Activated CD8-positive, alpha-beta T cell treated with anti-CD3 and anti-CD28 coated beads for 36 hours (primary cell): Measurements from ENCODE around the gene KIRREL3. TPM values are rescaled to one million over a fixed set of nuclear protein-coding genes. Genes with fewer than 3 reads are reported as not detected.

ENCODE experiments used
- ATAC-seq: fragments of 200-7000 bp; cut with Tn5 transposase; one replicate; pipeline ENCODE4 v1.10.0; 2021; ENCODE audit warnings: mild to moderate bottlenecking, moderate library complexity
- CTCF ChIA-PET: fragments of 350-600 bp; sonication (Branson Sonifier 250); formaldehyde crosslinking; loops from one replicate; lab custom pipeline; 2021; ENCODE audit warnings: antibody characterized with exemption; lab: Charles Lee
- POLR2A ChIA-PET: fragments of 350-600 bp; sonication (Branson Sonifier 250); formaldehyde crosslinking; loops from one replicate; lab custom pipeline; 2021; ENCODE audit warnings: antibody characterized with exemption; lab: Charles Lee
- DNase-seq: peaks from one replicate; pipeline ENCODE4 v3.0.0-alpha.2; 2020
- H3K27ac Mint-ChIP-seq: one replicate; pipeline ENCODE4 v1.8.0; 2021; ENCODE audit warnings: mild to moderate bottlenecking, mixed read lengths
- H3K27me3 Mint-ChIP-seq: one replicate; pipeline ENCODE4 v1.8.0; 2021; ENCODE audit warnings: mixed read lengths
- H3K36me3 Mint-ChIP-seq: one replicate; pipeline ENCODE4 v1.8.0; 2021; ENCODE audit warnings: low read depth, mixed read lengths
- H3K4me1 Mint-ChIP-seq: one replicate; pipeline ENCODE4 v1.8.0; 2021; ENCODE audit warnings: low read depth, mixed read lengths
- H3K4me3 Mint-ChIP-seq: one replicate; pipeline ENCODE4 v1.8.0; 2021; ENCODE audit warnings: mild to moderate bottlenecking, moderate library complexity, mixed read lengths
- H3K9me3 Mint-ChIP-seq: one replicate; pipeline ENCODE4 v1.8.0; 2021; ENCODE audit warnings: mixed read lengths
- intact Hi-C: fragments of 100-400 bp; cut with micrococcal nuclease; formaldehyde crosslinking; loops from one replicate; pipeline ENCODE4 v1.10.0; 2022
- total RNA-seq, 2 experiments: library from RNA; stranded (reverse); gene quantifications; one replicate each; pipeline ENCODE4 v1.2.3, GENCODE V29; 2021
- TF ChIP-seq, protein P1 (sequence below): fragments of 200-600 bp; IDR thresholded peaks from one replicate; pipeline ENCODE4 v1.8.0; 2022; ENCODE audit warnings: antibody characterized with exemption, mild to moderate bottlenecking

KIRREL3 gene
- total RNA-seq, 2 experiments from 2014 or later = not detected

DNA sequence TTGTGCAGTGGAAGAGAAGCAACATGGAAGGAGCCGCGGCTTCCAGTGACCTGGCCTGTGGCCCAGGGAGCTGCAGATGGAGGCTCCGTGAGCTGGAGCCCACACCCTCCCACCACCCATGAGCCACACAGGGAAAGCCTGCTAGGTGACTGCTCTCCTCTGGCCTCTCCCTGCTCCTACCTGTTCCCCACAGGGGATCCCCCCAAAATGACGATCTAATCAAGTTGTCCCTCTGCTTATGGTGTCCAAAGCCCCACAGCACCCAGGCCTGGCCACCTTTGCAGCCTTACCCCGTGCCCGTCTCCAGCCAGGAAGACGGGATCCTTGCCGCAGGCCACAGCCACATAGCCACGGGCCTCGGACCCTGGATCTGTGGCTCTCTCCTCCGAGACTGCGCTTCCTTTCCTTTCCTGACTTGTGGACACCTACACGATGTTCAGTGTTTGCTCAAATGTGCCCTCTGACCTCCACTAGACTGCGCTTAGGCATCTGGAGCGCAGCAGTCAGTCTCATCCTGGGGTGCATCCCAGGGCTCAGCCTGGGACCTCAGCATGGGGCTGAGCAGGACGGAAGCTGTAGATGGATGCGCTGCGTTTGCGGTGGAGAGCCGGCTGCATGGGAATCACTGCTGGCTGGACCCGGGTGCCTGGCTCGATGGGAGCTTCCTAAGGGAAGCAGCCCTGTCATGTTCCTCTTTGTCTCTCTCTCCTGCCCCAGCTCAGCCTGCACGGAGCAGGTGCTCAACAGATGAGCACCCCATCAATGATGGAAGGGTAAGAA lies 511.8 kb downstream of the KIRREL3 start:
- Mint-ChIP-seq H3K27me3 (peaks cover 2% of the 10 kb centered on the region), H3K9me3 (no peaks in the 10 kb centered on the region), H3K36me3 (no peaks in the 10 kb centered on the region), H3K27ac (no peak overlapping the region), H3K4me3 (no peak overlapping the region), H3K4me1 (no peaks in the 10 kb centered on the region)
- DNase-seq (no peak), ATAC-seq (no peak)
- ChIA-PET CTCF (interaction anchor here (1.5 to 1.8 kb wide), 2 partner anchors 8 to 48 kb away, joined by 4 to 17 read pairs; no protein-coding TSS in a partner anchor), POLR2A (interaction anchor here (1.3 kb wide), 1 partner anchor 8 kb away, joined by 3 read pairs; no protein-coding TSS in a partner anchor)
- TF ChIP-seq, protein P1, sequence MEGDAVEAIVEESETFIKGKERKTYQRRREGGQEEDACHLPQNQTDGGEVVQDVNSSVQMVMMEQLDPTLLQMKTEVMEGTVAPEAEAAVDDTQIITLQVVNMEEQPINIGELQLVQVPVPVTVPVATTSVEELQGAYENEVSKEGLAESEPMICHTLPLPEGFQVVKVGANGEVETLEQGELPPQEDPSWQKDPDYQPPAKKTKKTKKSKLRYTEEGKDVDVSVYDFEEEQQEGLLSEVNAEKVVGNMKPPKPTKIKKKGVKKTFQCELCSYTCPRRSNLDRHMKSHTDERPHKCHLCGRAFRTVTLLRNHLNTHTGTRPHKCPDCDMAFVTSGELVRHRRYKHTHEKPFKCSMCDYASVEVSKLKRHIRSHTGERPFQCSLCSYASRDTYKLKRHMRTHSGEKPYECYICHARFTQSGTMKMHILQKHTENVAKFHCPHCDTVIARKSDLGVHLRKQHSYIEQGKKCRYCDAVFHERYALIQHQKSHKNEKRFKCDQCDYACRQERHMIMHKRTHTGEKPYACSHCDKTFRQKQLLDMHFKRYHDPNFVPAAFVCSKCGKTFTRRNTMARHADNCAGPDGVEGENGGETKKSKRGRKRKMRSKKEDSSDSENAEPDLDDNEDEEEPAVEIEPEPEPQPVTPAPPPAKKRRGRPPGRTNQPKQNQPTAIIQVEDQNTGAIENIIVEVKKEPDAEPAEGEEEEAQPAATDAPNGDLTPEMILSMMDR = no peak
- intact Hi-C loops = no loop called here

DNA sequence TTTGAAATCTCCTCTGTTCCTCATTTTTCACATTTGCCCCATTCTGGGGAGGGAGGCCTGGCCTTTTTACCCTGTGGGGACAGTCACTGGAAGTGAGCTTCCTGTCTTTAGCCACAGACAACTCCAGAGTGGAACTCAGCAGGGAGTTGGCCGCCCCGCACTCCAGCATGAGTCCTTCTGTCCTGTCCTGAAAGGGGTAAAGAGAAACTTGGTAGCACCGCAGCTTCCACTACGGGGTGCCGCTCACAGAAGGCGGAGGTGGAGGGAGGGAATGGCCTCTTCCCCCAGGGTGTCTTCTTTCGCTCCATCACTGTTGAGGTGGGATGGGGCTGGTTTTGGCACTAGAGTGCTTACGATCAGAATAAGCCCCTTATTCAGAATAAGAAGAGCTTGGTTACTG lies 512.9 kb downstream of the KIRREL3 start:
- H3K27ac Mint-ChIP-seq = no peak overlapping the region
- H3K4me1 Mint-ChIP-seq = no peaks in the 10 kb centered on the region

DNA sequence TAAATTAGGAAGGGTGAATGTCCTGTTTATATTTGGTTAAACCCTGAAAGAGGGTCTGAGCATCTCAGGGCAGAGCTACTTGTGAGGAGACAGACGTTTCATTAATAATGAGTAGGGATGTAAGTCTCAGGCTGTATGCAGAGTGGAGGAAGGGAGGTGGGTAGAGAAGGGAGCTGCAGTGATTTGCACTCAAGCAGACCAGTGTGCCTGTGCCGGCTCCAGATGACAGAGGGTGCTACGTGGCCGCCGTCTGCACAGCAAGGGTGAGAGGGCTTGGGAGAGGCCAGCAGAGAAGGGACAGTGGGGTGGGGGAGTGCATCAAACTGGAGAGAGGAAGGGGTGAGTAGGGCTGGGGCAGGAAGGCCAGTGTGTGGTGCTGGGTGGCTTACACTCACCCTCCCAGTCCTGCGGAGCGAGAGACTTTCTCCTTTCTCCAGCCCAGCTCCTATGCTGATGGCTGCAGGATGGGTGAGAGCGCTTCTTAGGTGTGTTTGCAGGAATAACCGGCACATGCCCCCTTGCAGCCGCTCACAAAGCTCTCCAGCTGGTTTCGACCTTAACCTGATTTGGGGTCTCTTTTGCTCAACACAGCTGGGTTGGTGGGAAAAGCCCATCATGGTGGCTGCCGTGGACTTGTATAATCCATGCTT lies 514.5 kb downstream of the KIRREL3 start:
- TF ChIP-seq, protein P1 = no peak
- no peak overlapping the region for H3K27ac Mint-ChIP-seq
- no peaks in the 10 kb centered on the region for H3K36me3 Mint-ChIP-seq
- DNase-seq = no peak
- POLR2A ChIA-PET = no interaction called here
- H3K4me1 Mint-ChIP-seq = no peaks in the 10 kb centered on the region
- intact Hi-C loops = no loop called here
- no peak for ATAC-seq
- H3K9me3 Mint-ChIP-seq = no peaks in the 10 kb centered on the region
- H3K27me3 Mint-ChIP-seq = peaks cover 3% of the 10 kb centered on the region
- CTCF ChIA-PET = interaction anchor here (4.3 kb wide), 1 partner anchor 45 kb away, joined by 26 read pairs; no protein-coding TSS in a partner anchor
- H3K4me3 Mint-ChIP-seq = no peak overlapping the region

More for the DNA sequence above, 512.9 kb downstream of the KIRREL3 start:
- H3K36me3 Mint-ChIP-seq = no peaks in the 10 kb centered on the region
- TF ChIP-seq, protein P1 = no peak
- CTCF ChIA-PET = interaction anchor here (1.5 kb wide), 1 partner anchor 47 kb away, joined by 4 read pairs; no protein-coding TSS in a partner anchor
- intact Hi-C loops = no loop called here
- peaks cover 2% of the 10 kb centered on the region for H3K27me3 Mint-ChIP-seq
- ATAC-seq = no peak
- no peak overlapping the region for H3K4me3 Mint-ChIP-seq
- DNase-seq = no peak
- POLR2A ChIA-PET = no interaction called here
- no peaks in the 10 kb centered on the region for H3K9me3 Mint-ChIP-seq

DNA sequence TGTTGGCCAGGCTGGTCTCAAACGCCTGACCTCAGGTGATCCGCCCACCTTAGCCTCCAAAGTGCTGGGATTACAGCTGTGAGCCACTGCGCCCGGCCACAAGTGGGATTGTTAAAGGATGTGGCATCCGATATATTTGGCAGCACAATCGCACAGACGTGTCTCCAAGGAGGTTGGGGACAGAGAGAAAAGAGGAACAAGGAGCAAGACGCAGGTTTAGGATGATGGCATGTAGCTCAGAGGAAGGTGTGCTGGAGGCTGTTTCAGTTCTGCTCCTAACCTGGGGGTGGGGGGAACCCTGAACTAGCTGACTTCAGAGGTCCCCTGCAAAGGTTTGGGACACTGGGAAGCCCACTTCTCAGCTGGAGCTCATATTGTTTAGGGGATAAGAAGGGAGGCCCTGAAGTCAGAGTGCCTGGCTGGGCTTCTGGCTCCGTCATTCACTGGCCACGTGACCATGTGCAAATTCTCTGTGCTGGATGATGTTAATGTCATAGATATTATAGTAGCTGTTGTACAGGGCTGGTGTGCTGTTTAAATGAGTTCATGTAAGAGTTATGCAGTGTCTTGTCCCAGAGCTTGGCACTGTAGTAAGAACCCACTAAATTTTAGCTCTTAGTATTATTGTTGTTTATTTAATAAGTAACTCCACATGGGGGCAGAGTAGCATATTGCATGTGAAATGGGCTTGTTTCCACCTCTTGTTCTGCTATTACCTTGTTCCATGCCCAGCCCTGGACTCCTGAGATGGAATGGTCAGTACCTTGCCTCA lies 515.4 kb downstream of the KIRREL3 start:
- intact Hi-C loops = no loop called here
- peaks cover 3% of the 10 kb centered on the region for H3K27me3 Mint-ChIP-seq
- TF ChIP-seq, protein P1 = no peak
- ATAC-seq (no peak), DNase-seq (no peak)
- CTCF ChIA-PET = interaction anchor here (4.3 kb wide), 1 partner anchor 44 kb away, joined by 26 read pairs; no protein-coding TSS in a partner anchor
- POLR2A ChIA-PET = no interaction called here
- no peak overlapping the region for H3K4me3 Mint-ChIP-seq
- H3K36me3 Mint-ChIP-seq = no peaks in the 10 kb centered on the region
- H3K4me1 Mint-ChIP-seq = peaks cover 6% of the 10 kb centered on the region
- H3K9me3 Mint-ChIP-seq = no peaks in the 10 kb centered on the region
- no peak overlapping the region for H3K27ac Mint-ChIP-seq
